Right renal pelvis (tissue), 4 donors: ENCODE measurements around the gene CA9. TPM values are rescaled to one million over a fixed set of nuclear protein-coding genes. Genes with fewer than 3 reads are reported as not detected.

Experiments
- DNase-seq, 4 donors: peaks; one replicate each; pipeline ENCODE4 v3.0.0-alpha.2; 2013; ENCODE audit warnings: low read depth in 4 of 4, low spot score in 3 of 4, missing footprints in 1 of 4
- polyA plus RNA-seq, 4 donors: library from polyadenylated mRNA; unstranded; fragments of 120-200 nt; gene quantifications; one replicate each; pipeline ENCODE4 v1.2.1, GENCODE V29; 2013; ENCODE audit not compliant: insufficient read length in 4 of 4

CA9 gene
- polyA plus RNA-seq, 4 donors = 0.20 to 0.61 (median 0.60) TPM; not detected in 1

GRCh38 chr9:35690294-35690613 is 16.5 kb downstream of the CA9 start:
- no peak for DNase-seq

DNA sequence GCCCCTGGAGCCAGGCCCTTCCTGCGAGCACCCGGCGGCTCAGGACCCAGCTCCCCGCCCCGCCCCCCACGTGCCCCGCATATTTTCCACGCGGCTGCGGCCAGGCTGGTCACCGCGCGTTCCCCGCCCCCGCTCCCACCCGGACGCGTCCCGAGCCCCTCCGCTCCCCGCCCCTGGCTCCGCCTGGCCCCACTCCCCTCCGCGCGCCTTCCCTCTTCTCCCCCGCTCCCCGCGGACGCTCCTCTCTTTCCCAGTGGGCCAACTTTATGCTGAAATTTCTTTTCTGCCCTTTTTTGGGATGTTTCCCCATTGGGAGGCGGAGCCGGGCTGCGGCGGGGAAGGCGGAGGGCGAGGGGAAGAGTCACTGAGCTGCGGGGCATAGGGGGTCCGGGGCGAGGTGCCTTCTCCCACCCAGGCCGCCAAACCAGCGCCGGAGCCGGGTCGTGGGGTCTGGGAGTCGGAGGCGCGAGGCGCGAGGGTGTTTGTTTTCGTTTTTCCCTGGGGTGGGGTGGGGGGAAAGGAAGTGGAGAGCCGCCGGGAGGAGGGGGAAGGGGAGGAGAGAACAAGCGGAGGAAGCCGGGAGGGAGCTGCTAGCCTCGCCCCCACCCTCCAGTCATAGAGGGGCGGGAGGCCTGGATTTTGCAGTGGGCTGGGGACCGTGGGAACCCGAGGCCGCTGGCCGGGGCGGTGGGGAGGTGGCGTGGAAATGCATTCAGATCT is 17.0 kb downstream of the CA9 start:
- no peak for DNase-seq

DNA sequence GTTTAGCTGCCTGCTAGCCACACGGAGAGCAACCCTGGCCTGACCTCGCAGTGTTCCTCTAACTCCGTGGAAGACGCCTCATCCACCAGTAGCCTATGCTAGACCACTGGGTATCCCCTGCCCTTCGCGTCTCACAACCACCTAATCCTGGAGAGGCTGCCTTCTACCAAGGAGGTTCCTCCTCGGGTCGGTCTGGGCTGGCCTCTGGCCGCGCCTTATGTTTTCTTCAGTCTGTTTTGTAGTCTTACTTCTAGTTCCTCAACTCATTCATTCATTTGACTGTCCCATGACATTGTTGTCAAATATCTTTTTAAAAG is 17.6 kb downstream of the CA9 start:
- DNase-seq = no peak

- no peak for DNase-seq
These were observed 18.1 kb downstream of the CA9 start for GRCh38 chr9:35691757-35692301.

DNA sequence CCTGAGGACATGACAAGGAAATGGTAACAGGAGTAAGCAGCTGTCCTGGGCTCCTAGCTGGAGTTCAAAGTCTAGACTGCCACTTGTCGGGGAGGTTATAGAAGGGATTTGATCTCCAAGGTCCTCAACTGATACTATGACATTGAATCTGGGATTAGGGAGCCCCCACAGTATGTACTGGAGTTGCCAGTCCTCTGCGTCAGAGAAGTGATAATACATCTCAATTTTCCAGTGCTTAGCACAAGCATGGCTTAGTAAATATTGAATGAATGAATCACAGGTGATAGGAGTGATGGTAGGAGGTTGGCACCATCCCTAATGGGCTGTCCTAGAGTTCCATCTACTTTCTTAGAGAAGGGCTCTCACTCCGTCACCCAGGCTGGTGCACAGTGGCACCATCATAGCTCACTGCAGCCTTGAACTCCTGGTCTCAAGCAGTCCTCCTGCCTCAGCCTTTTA is 22.2 kb downstream of the CA9 start:
- no peak for DNase-seq

GRCh38 chr9:35696520-35697215 is 22.9 kb downstream of the CA9 start:
- DNase-seq = no peak

GRCh38 chr9:35697486-35697885 is 23.8 kb downstream of the CA9 start:
- no peak for DNase-seq

GRCh38 chr9:35698231-35698630 is 24.5 kb downstream of the CA9 start:
- DNase-seq = no peak

DNA sequence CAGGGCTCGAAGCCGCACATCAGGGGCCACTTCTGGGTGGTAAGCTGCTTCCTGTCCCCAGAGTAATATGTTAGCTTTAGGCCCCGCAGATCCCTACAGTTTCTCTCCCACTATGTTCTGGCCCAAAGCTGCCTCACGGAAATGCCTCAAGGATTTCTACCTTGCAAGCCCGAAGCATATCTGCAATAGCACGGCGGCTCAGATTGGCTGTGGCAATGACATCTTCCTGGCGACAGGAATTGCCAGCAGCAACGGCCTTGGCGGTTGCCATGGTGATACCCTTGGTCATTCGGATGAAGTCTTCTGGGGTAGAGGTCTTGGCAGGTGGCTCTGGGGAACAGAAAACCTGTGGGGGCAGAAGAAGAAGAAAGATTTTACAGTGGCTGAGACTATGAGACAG is 26.3 kb downstream of the CA9 start:
- DNase-seq = no peak

- no peak for DNase-seq
These were observed 27.2 kb downstream of the CA9 start for GRCh38 chr9:35700942-35701341.

DNA sequence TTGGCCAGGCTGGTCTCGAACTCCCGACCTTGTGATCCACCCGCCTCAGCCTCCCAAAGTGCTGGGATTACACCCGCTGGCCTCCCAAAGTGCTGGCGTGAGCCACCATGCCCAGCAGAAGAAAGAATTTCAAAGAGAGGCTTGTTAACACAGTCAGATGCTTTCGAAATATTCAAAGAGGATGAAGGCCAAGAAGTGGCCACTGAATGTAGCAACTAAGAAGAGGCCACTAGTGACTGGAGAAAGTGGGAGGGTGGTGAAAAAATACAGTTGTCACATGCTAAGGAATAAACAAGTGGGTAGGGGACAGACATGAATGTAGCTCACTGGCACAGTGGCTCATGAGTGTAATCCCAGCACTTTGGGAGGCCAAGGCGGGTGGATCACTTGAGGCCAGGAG is 29.0 kb downstream of the CA9 start:
- no peak for DNase-seq

- no peak for DNase-seq
These were observed 30.4 kb downstream of the CA9 start for GRCh38 chr9:35703906-35704672.

- DNase-seq = no peak
These were observed 31.6 kb downstream of the CA9 start for GRCh38 chr9:35705372-35705771.

GRCh38 chr9:35705836-35706430 is 32.2 kb downstream of the CA9 start:
- no peak for DNase-seq

- DNase-seq = no peak
These were observed 33.2 kb downstream of the CA9 start for GRCh38 chr9:35706951-35707350.

DNA sequence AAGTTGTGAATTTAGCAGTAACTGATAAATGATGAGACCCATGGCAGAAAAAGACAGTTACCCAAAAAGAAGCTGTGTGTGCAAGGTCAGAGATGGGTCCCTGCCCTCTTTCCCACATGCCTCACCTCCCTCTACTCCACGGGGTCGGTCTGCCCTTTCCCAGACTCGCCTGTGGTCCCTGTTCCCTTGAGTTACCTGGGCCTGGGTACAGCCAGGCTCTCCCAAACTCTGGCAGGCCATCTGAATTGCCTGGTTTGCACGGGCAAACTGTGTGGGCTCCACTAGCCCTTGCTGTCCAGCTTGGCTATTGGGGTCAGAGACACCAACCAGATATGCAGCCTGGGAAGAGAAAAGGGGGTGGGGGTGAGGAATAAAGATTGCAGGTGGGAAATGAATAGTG is 34.4 kb downstream of the CA9 start:
- DNase-seq = no peak

- DNase-seq = no peak
These were observed 37.2 kb downstream of the CA9 start for GRCh38 chr9:35710818-35711500.

- no peak for DNase-seq
These were observed 38.0 kb downstream of the CA9 start for GRCh38 chr9:35711501-35712428.

DNA sequence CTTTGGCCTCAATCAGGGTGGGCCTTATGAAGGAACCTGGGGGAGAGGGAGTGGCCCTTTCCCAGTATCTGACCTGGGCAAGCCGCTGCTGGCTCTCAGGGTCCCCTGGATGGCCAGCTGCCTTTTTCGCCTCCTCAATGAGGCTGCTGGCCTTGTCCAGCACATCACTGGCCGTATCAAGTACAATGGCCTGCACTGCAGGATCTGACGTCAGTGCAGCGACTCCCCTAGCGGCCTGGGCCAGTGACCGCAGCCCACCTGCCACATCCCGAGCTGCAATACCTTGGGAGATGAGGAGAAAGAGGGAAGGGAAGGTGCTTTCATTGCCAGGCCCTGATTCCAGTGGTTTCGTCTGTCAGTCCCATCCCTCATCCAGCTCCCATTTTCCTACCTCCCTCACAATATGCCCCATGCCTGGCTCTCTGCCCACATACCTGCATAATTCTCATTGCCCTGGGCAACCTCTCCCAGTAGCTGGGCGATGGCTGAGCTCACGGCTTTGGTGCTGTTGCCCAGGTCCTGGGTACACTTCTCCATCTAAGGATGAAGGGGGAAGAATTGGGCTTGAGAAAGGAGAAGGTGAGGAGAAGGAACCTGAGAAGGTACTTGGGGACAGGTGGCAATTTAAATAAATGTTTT is 39.2 kb downstream of the CA9 start:
- no peak for DNase-seq
